AG09319 (cell line): ENCODE data around the gene CCL16.
"Not testable (repeated sequence)": the region's sequence is repeated elsewhere in the genome, so short reads cannot be mapped to it uniquely, and the experiment has no call there.

Experiments used
- DNase-seq: peaks from one replicate; pipeline ENCODE4 v3.0.0-alpha.2; 2010; ENCODE audit warnings: low read depth; ENCODE audit errors: extremely low read depth
- CTCF ChIP-seq: IDR thresholded peaks from 2 replicates; pipeline ENCODE4 v1.5.1; 2011; ENCODE audit warnings: low read depth, mild to moderate bottlenecking, inconsistent platforms, low read length, moderate library complexity

Gene CCL16

GRCh38 chr17:35948092-35948491, 33.2 kb downstream of the CCL16 start:
- DNase-seq, result no peak
- no peak for TF ChIP-seq CTCF

- DNase-seq, result no peak
- TF ChIP-seq CTCF, result peak; percentile 68
Observed at GRCh38 chr17:35947156-35947585, 34.1 kb downstream of the CCL16 start.

GRCh38 chr17:35944151-35944550, 37.1 kb downstream of the CCL16 start:
- DNase-seq, result no peak
- no peak for TF ChIP-seq CTCF

GRCh38 chr17:35943537-35943936, 37.8 kb downstream of the CCL16 start, which contains the start of gene LYZL6:
TSS of gene LYZL6 (minus strand) at chr17:35943713. CDS start at chr17:35939356, 4,357 bp downstream.
- no peak for DNase-seq
- TF ChIP-seq CTCF, result no peak

- no peak for TF ChIP-seq CTCF
- no peak for DNase-seq
Observed at GRCh38 chr17:35942588-35943186, 38.6 kb downstream of the CCL16 start.

- DNase-seq, result not testable (repeated sequence)
Observed at GRCh38 chr17:35938492-35938891, 42.8 kb downstream of the CCL16 start.

- TF ChIP-seq CTCF, result no peak
- DNase-seq, result no peak
Observed at GRCh38 chr17:35936063-35936462, 45.2 kb downstream of the CCL16 start.

- no peak for DNase-seq
- TF ChIP-seq CTCF, result no peak
Observed at GRCh38 chr17:35934760-35935159, 46.5 kb downstream of the CCL16 start.
